Mesothelial cell of epicardium (in vitro differentiated cells): Measurements from ENCODE around the gene SPAG17. TPM values are rescaled to one million over a fixed set of nuclear protein-coding genes. Genes with fewer than 3 reads are reported as not detected.

Experiments
- DNase-seq, 2 experiments: peaks; one replicate each; pipeline ENCODE4 v3.0.0; 2021; ENCODE audit warnings: low spot score in 2 of 2; ENCODE audit not compliant: unreplicated experiment in 2 of 2
- H3K27ac Mint-ChIP-seq: 2 replicates; pipeline ENCODE4 v1.8.0; 2021; ENCODE audit warnings: mixed read lengths
- H3K27me3 Mint-ChIP-seq: 2 replicates; pipeline ENCODE4 v1.8.0; 2021; ENCODE audit warnings: low read depth, mixed read lengths
- H3K36me3 Mint-ChIP-seq: 2 replicates; pipeline ENCODE4 v1.8.0; 2021; ENCODE audit warnings: mixed read lengths
- H3K4me1 Mint-ChIP-seq: 2 replicates; pipeline ENCODE4 v1.8.0; 2021; ENCODE audit warnings: mixed read lengths
- H3K4me3 Mint-ChIP-seq: 2 replicates; pipeline ENCODE4 v1.8.0; 2021; ENCODE audit warnings: mild to moderate bottlenecking, moderate library complexity, mixed read lengths
- H3K9me3 Mint-ChIP-seq: 2 replicates; pipeline ENCODE4 v1.8.0; 2021; ENCODE audit warnings: mixed read lengths
- total RNA-seq: library from RNA; stranded (reverse); gene quantifications from 3 replicates; pipeline ENCODE4 v1.2.1, GENCODE V29; 2021
- TF ChIP-seq, protein P1 (sequence below): fragments of 200-600 bp; sonication (generic); IDR thresholded peaks from one replicate; pipeline ENCODE4 v1.5.0; 2021; ENCODE audit warnings: antibody characterized with exemption; ENCODE audit not compliant: unreplicated experiment

SPAG17 gene
- total RNA-seq, 1 donor from 2014 or later = 2.7 TPM

DNA sequence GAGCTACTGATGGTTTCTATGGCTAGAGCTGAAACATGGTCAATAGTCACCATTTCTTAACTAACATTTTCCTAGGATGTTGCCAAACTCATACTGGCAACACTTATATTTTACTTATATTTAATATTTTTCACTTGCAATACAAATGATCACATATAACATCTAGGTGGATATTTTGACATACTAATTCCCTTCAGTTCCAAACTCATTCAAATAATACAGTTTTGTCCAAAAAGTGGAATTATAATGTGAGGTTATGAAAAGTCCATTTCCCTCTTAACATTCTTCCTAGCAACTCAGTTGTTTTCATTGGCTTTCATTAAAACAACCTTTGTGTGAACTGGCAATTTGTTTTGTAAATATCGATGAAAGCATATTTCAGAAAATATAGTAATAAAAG, 16.0 kb downstream of the SPAG17 start:
- Mint-ChIP-seq H3K9me3 (peaks cover under 1% of the 10 kb centered on the region), H3K27ac (no peak overlapping the region), H3K27me3 (peaks cover 5% of the 10 kb centered on the region), H3K4me1 (no peaks in the 10 kb centered on the region), H3K4me3 (no peak overlapping the region), H3K36me3 (no peaks in the 10 kb centered on the region)
- TF ChIP-seq, protein P1, sequence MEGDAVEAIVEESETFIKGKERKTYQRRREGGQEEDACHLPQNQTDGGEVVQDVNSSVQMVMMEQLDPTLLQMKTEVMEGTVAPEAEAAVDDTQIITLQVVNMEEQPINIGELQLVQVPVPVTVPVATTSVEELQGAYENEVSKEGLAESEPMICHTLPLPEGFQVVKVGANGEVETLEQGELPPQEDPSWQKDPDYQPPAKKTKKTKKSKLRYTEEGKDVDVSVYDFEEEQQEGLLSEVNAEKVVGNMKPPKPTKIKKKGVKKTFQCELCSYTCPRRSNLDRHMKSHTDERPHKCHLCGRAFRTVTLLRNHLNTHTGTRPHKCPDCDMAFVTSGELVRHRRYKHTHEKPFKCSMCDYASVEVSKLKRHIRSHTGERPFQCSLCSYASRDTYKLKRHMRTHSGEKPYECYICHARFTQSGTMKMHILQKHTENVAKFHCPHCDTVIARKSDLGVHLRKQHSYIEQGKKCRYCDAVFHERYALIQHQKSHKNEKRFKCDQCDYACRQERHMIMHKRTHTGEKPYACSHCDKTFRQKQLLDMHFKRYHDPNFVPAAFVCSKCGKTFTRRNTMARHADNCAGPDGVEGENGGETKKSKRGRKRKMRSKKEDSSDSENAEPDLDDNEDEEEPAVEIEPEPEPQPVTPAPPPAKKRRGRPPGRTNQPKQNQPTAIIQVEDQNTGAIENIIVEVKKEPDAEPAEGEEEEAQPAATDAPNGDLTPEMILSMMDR = no peak
- no peak for DNase-seq

DNA sequence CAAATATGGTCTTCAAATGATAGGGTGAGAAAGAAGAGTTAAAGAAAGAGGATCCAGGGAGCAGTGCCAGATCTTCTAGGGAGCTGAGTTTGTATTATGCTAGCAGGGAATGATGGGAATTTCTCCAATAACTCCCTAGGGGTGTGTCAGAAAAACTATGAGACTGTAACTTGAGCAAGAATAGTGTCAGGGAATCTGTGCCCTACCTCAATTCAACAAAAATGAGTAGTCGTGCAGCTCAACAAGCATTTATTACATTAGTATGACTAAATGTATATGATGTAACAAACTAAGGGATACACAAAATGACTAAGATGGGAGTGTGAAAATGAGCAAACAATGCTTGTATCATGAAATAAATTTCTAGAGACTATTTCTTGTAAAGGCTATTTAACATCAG, 24.2 kb downstream of the SPAG17 start:
- H3K36me3 Mint-ChIP-seq = no peaks in the 10 kb centered on the region
- H3K4me1 Mint-ChIP-seq = no peaks in the 10 kb centered on the region
- TF ChIP-seq, protein P1 = no peak
- no peaks in the 10 kb centered on the region for H3K27me3 Mint-ChIP-seq
- no peak overlapping the region for H3K4me3 Mint-ChIP-seq
- DNase-seq = no peak
- H3K9me3 Mint-ChIP-seq = no peaks in the 10 kb centered on the region
- no peak overlapping the region for H3K27ac Mint-ChIP-seq

DNA sequence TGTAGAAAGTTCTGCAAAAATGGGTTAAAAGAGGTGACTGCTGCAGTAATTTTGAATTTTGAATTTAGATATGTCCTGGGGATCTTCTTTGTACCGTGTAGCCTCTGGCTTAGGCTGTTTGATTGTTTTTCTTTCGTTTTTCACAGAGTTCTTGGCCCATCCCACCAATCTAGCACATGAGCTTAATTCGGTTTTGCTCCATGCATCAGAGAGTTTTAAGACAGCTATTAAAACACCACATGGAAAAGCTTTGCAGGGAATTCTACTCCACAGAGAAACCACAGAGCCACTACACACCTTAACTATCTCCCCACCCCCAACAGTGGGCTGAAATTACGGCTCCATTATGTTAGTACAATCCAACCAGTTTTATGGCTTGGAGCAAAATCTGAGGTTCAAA, 25.5 kb downstream of the SPAG17 start:
- H3K27me3 Mint-ChIP-seq = no peaks in the 10 kb centered on the region
- H3K9me3 Mint-ChIP-seq = no peaks in the 10 kb centered on the region
- H3K4me1 Mint-ChIP-seq = no peaks in the 10 kb centered on the region
- H3K27ac Mint-ChIP-seq = no peak overlapping the region
- H3K36me3 Mint-ChIP-seq = no peaks in the 10 kb centered on the region
- H3K4me3 Mint-ChIP-seq = no peak overlapping the region
- no peak for DNase-seq
- TF ChIP-seq, protein P1 = no peak

DNA sequence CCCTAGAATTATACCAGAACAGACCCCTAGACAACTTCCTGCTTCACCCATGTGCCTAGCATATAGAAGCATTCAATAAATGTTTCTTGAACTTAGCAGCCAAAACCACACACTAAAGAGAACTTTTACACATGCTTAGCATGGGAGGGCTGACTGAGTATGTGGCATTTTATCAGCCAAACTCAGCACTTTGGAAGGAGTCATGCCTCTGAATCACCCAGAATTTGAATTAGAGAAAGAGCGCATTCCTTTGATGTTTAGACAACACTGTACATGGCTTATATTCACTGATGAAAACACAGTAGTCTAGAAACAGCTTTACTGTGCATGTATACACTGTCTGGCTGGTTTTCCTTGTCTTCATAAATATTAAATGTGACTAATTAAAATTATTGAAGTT, 26.1 kb downstream of the SPAG17 start:
- Mint-ChIP-seq H3K4me3 (no peak overlapping the region), H3K27me3 (peaks cover under 1% of the 10 kb centered on the region), H3K27ac (no peak overlapping the region), H3K36me3 (no peaks in the 10 kb centered on the region), H3K4me1 (no peaks in the 10 kb centered on the region), H3K9me3 (no peaks in the 10 kb centered on the region)
- DNase-seq = no peak
- TF ChIP-seq, protein P1 = no peak

- TF ChIP-seq, protein P1 = no peak
- H3K27ac Mint-ChIP-seq = no peak overlapping the region
- no peak for DNase-seq
Measured at GRCh38 chr1:118157506-118157905, 27.5 kb downstream of the SPAG17 start.

DNA sequence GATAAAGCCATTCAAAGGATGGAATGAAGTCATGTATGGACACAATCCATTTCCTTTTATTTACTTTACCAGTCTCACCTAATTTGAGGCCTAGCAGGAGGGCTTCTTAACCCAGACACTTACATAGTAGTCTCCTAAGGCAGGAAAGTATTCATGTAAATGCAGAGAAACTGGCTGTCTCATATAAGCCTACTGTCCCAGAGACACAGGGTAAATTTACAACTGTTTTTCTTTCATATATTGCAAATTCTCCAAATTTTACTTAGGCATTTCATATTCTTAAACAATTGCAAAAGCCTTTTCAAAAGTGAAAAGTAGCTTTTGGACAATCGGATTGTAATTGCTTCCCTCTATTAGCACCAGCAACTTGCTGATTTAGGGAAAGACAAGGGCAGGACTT, 29.9 kb downstream of the SPAG17 start:
- Mint-ChIP-seq H3K36me3 (no peaks in the 10 kb centered on the region), H3K27me3 (peaks cover 1% of the 10 kb centered on the region), H3K4me1 (no peaks in the 10 kb centered on the region), H3K4me3 (no peak overlapping the region), H3K27ac (no peak overlapping the region), H3K9me3 (no peaks in the 10 kb centered on the region)
- TF ChIP-seq, protein P1 = no peak
- no peak for DNase-seq

More at GRCh38 chr1:118157506-118157905, 27.5 kb downstream of the SPAG17 start:
- Mint-ChIP-seq H3K4me3 (no peak overlapping the region), H3K27me3 (peaks cover 1% of the 10 kb centered on the region), H3K36me3 (no peaks in the 10 kb centered on the region), H3K9me3 (no peaks in the 10 kb centered on the region), H3K4me1 (no peaks in the 10 kb centered on the region)
